A673 (cell line): ENCODE measurements around the gene CHSY3.

Experiments used
- EZH2 ChIP-seq: fragments of 200-600 bp; sonication (generic); IDR thresholded peaks from 2 replicates; pipeline ENCODE4 v1.6.1; 2017; ENCODE audit warnings: borderline replicate concordance, low read depth, mild to moderate bottlenecking, mixed read lengths, antibody characterized with exemption, low read length; ENCODE audit not compliant: poor library complexity, severe bottlenecking
- TF ChIP-seq, protein P1 (sequence below): fragments of 300-800, 200-600 bp; sonication (generic); conservative IDR thresholded peaks from 2 replicates; pipeline ENCODE4 v1.5.1; 2017; ENCODE audit warnings: low read depth, mild to moderate bottlenecking, antibody characterized with exemption, low read length, moderate library complexity, mixed read lengths

DNA sequence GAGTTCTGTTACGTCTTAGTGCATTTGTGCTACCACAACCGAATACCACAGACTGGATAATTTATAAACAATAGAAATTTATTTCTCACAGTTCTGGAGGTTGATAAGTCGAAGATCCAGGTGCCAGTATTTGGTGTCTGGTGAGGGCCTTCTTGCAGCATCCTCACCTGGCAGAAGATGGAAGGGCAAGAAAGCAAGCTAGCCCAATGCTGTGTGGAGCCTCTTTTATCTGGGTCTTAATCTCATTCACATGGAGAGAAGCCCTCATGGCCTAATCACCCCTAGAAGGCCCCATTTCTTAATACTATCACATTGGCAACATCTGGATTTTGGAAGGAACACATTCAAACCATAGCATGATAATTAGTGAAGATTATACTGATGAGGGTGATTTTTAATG is 159.3 kb downstream of the CHSY3 start:
- TF ChIP-seq, protein P1, sequence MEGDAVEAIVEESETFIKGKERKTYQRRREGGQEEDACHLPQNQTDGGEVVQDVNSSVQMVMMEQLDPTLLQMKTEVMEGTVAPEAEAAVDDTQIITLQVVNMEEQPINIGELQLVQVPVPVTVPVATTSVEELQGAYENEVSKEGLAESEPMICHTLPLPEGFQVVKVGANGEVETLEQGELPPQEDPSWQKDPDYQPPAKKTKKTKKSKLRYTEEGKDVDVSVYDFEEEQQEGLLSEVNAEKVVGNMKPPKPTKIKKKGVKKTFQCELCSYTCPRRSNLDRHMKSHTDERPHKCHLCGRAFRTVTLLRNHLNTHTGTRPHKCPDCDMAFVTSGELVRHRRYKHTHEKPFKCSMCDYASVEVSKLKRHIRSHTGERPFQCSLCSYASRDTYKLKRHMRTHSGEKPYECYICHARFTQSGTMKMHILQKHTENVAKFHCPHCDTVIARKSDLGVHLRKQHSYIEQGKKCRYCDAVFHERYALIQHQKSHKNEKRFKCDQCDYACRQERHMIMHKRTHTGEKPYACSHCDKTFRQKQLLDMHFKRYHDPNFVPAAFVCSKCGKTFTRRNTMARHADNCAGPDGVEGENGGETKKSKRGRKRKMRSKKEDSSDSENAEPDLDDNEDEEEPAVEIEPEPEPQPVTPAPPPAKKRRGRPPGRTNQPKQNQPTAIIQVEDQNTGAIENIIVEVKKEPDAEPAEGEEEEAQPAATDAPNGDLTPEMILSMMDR, result no peak
- no peak for TF ChIP-seq EZH2
